Activated naive CD8-positive, alpha-beta T cell treated with anti-CD3 and anti-CD28 coated beads for 36 hours (primary cell): Measurements from ENCODE around the gene TTBK2. TPM values are rescaled to one million over a fixed set of nuclear protein-coding genes. Genes with fewer than 3 reads are reported as not detected.
A peak's percentile ranks its signal among the peaks of the same experiment; 100 is the strongest.

Source experiments
- DNase-seq: peaks from one replicate; pipeline ENCODE4 v3.0.0; 2021
- H3K27ac Mint-ChIP-seq: one replicate; pipeline ENCODE4 v1.8.0; 2022; ENCODE audit warnings: mild to moderate bottlenecking, moderate library complexity, mixed read lengths
- H3K27me3 Mint-ChIP-seq: one replicate; pipeline ENCODE4 v1.8.0; 2022; ENCODE audit warnings: mild to moderate bottlenecking, mixed read lengths
- H3K36me3 Mint-ChIP-seq: one replicate; pipeline ENCODE4 v1.8.0; 2021; ENCODE audit warnings: mild to moderate bottlenecking, mixed read lengths
- H3K4me1 Mint-ChIP-seq: one replicate; pipeline ENCODE4 v1.8.0; 2021; ENCODE audit warnings: mixed read lengths
- H3K4me3 Mint-ChIP-seq: one replicate; pipeline ENCODE4 v1.8.0; 2022; ENCODE audit warnings: mild to moderate bottlenecking, moderate library complexity, mixed read lengths
- H3K9me3 Mint-ChIP-seq: one replicate; pipeline ENCODE4 v1.8.0; 2022; ENCODE audit warnings: mixed read lengths
- total RNA-seq, 2 experiments: library from RNA; stranded (reverse); gene quantifications; one replicate each; pipeline ENCODE4 v1.2.3, GENCODE V29; 2021

TTBK2 gene
- total RNA-seq, 2 experiments from 2014 or later, result 6.9 to 7.9 TPM

DNA sequence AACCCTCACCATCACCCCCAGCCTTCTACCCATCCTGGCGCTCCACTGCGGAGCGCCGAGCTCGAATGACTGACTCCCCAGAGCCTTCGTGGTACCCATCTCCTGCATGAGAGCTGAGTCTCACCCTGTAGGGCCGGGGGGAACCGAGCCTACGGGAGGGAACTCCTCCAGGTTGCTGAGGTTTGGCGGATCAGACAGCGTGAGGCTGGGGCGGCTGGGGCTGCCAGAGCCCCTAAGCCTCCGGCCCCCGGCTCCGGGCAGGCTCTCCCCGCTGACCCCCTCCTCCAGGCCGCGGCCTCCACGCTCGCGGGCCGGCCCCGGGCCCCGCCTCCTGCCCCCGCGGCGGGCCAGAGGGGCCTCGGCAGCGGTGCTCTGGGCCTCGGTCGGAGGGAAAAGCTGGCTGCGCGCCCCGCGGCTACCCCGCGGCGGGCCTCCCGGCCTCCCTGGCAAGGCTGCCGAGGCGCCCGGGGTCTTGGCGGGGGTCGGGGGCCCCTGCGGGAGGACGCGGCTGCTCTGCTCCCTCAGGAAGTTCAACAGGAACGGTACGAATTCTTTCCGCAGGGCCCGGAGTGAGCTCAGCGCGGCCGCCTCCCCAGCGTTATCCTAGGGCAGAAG, 184.3 kb downstream of the TTBK2 start:
- Mint-ChIP-seq H3K27ac (no peak overlapping the region), H3K4me3 (peak overlapping the region; percentile 71)

DNA sequence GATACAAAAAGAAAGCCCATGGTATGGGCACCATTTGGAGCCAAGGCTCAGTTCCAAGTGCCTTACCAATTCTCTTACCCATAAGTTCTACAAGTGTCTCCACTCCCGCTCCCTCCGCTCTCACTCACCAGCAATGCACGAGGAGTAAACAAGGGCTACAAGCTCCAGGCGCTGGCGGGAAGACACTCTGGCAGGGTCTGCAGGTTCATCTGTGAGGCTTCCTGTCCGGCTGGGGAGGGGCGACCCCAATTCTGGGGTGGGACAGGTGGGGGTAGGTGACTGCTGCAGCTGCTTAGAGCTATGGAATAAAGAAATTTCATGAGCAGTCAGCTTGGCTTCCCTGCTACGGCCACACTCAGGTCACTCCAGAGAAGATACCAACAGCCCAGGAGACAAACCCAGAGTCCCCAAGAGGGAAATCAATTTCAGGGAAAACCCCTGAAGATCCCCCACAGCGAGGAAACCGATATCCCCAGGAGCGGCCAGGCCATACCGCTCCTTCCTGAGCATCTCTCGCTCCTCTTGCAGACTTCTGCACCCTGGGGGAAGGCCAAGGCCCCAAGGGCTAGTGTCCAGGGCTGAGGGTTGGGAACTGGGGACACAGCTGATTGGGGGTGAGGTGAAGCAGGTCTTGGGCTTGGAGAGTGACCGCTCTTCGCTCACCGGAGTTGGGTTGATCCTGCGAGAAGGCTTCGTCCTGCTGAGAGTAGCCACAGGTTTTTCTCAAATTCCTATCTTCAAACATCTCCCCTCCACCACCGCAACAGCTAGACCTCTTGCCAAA, 185.0 kb downstream of the TTBK2 start:
- no peak for DNase-seq
- H3K27me3 Mint-ChIP-seq, result no peaks in the 10 kb centered on the region
- H3K4me1 Mint-ChIP-seq, result peaks cover 16% of the 10 kb centered on the region
- H3K9me3 Mint-ChIP-seq, result no peaks in the 10 kb centered on the region
- H3K36me3 Mint-ChIP-seq, result peaks cover 6% of the 10 kb centered on the region
- no peak overlapping the region for H3K27ac Mint-ChIP-seq
- peak overlapping the region; percentile 67 for H3K4me3 Mint-ChIP-seq

More for the DNA sequence above, 184.3 kb downstream of the TTBK2 start:
- Mint-ChIP-seq H3K27me3 (no peaks in the 10 kb centered on the region), H3K36me3 (peaks cover 6% of the 10 kb centered on the region), H3K9me3 (no peaks in the 10 kb centered on the region), H3K4me1 (peaks cover 16% of the 10 kb centered on the region)
- peak; percentile 30 for DNase-seq

DNA sequence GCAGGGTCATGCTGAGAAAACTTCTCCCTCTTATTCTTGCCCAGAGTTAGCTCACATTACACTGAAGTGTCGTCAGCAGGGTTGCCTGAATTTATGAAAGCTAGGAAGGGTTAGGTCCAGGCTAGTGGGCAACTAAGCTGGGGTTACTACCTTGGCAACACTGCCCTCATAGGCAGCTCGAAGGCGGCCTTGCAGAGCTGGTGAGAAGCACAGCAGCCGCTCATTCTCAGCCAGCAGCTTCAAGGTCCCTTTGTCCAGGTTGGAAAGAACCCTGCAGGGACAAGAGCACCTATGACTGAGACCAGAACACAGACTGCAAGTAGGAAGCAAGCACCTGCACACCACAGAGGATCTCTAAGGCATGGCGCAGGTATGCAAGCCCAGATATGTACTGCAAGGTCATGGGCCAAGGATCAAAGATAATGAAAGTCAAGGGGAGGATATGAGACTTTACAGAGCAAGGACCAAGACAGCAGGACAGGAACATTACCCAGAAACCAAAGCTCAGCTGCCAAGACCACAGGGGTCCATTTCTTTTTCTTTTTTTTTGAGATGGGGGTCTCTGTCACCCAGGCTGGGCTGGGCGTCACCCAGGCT, 186.4 kb downstream of the TTBK2 start:
- no peak for DNase-seq
- Mint-ChIP-seq H3K36me3 (peaks cover 6% of the 10 kb centered on the region), H3K27ac (no peak overlapping the region), H3K4me1 (peaks cover 16% of the 10 kb centered on the region), H3K4me3 (no peak overlapping the region), H3K9me3 (no peaks in the 10 kb centered on the region), H3K27me3 (no peaks in the 10 kb centered on the region)

DNA sequence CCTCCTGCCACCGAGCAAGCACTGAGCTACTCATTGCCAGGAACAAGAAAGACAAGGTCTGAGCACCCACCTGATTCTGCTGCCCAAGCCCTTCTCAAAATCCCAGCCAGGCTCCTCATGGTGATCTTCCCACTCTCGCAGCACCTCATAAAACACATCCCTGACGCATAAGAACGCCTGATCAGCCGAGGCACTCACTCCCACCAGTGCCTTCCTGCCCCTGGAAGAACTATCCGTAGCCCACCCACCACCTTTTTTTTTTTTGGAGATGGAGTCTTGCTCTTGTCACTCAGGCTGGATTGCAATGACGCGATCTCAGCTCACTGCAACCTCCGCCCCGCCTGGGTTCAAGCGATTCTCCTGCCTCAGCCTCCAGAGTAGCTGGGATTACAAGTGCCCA, 187.6 kb downstream of the TTBK2 start:
- Mint-ChIP-seq H3K27ac (no peak overlapping the region), H3K4me1 (peaks cover 13% of the 10 kb centered on the region), H3K4me3 (no peak overlapping the region), H3K27me3 (no peaks in the 10 kb centered on the region), H3K9me3 (no peaks in the 10 kb centered on the region), H3K36me3 (peaks cover 6% of the 10 kb centered on the region)
- DNase-seq, result no peak

DNA sequence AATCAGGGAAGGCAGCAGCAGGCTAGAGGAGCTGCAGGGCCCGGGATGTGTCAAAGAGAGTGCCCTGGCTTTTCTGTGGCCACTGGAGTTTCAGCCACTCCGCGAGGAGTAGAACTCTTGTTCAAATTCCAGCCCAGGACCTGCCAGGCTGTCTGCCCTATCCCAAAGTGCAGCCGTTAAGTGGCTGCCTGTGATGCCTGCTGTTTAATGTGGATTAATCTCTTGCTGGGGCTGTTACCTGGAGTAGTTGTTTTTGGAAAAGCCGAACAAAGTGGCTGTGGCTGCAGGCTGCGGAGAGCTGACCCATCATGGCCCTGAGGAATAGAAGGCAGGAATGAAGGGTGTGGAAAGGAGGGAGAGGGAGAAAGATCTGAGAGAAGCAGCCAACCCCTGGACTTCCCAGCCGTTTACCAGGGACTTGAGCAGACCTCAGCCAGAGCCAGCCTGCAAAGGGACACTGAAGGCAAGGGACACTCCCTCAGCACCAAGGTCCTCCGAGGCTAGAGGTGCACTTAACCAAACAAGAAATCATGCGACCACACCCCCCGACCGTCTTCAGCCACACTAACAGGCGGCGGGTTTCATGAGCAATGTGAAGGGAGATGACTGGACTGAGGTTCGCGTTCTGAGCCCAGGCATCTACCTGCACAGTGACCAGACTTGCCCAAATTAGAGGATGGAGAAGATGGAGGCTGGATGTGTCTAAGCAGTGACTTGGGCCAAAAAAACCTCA, 188.3 kb downstream of the TTBK2 start:
- peaks cover 6% of the 10 kb centered on the region for H3K36me3 Mint-ChIP-seq
- no peak for DNase-seq
- no peak overlapping the region for H3K4me3 Mint-ChIP-seq
- no peak overlapping the region for H3K27ac Mint-ChIP-seq
- H3K9me3 Mint-ChIP-seq, result no peaks in the 10 kb centered on the region
- H3K4me1 Mint-ChIP-seq, result peaks cover 8% of the 10 kb centered on the region
- no peaks in the 10 kb centered on the region for H3K27me3 Mint-ChIP-seq

DNA sequence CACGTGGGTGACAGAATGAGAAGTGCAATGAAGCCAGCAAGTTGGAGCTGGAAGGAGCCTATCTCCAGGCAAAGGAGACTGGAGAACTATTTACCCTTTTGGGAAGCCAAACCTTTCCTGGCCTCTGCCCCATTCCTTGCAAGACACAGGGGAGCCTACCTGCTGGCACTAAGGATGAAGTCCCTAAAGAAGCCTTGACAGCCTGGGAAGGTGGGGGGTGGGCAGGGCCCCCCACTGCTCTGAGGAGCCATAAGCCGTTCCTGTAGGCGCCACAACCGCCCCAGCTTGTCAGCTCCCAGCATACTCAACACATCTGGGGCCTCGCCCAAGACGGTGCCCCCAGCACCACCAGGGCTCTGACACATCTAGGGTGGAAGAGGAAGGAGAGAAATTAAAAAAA, 189.1 kb downstream of the TTBK2 start:
- peaks cover 8% of the 10 kb centered on the region for H3K4me1 Mint-ChIP-seq
- peaks cover 6% of the 10 kb centered on the region for H3K36me3 Mint-ChIP-seq
- DNase-seq, result no peak
- H3K27ac Mint-ChIP-seq, result no peak overlapping the region
- no peak overlapping the region for H3K4me3 Mint-ChIP-seq
- H3K27me3 Mint-ChIP-seq, result no peaks in the 10 kb centered on the region
- no peaks in the 10 kb centered on the region for H3K9me3 Mint-ChIP-seq

DNA sequence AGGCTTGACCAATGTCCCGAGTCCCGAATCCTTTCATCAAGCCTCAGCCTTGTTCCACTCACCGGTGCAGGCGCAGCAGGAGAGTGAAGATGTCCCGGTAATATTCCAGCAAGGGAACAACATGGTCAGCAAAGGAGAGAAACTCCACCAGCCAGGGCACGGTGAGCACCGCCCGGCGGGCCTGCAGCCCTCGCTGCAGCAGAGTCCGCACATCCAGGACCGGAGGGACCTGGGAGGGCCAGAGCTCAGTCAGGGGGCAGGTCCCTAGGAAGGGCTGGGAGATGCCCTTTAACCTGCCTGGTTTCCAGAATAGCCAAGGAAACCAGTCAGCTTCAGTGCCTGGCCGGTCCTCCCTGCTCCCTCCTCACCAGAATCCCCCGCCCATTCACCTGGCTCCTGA, 190.0 kb downstream of the TTBK2 start:
- peaks cover 4% of the 10 kb centered on the region for H3K4me1 Mint-ChIP-seq
- DNase-seq, result no peak
- H3K4me3 Mint-ChIP-seq, result no peak overlapping the region
- no peak overlapping the region for H3K27ac Mint-ChIP-seq
- no peaks in the 10 kb centered on the region for H3K27me3 Mint-ChIP-seq
- no peaks in the 10 kb centered on the region for H3K9me3 Mint-ChIP-seq
- peaks cover 7% of the 10 kb centered on the region for H3K36me3 Mint-ChIP-seq

DNA sequence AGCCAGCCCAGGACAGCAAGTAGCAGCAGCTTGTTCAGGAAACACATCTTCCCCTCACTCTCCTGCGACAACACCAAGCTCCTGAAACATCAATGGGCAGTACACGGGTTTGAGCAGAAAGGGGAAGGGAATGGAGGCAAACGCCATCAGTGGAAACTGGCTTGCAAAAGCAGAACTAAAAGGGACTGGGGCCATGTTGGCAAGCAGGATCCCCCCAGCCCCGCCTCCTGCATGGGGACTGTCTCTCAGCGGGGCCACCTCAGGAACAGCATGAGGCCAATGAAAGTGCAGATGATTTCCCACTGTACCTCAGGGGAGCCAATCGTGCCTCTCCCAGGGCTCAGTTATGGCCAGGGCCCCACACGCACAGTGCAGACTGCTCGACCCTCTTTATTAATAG, 190.4 kb downstream of the TTBK2 start:
- no peak for DNase-seq
- H3K4me3 Mint-ChIP-seq, result no peak overlapping the region
- H3K27me3 Mint-ChIP-seq, result no peaks in the 10 kb centered on the region
- H3K27ac Mint-ChIP-seq, result peak overlapping the region; percentile 31
- peaks cover under 1% of the 10 kb centered on the region for H3K4me1 Mint-ChIP-seq
- H3K9me3 Mint-ChIP-seq, result no peaks in the 10 kb centered on the region
- peaks cover 8% of the 10 kb centered on the region for H3K36me3 Mint-ChIP-seq

DNA sequence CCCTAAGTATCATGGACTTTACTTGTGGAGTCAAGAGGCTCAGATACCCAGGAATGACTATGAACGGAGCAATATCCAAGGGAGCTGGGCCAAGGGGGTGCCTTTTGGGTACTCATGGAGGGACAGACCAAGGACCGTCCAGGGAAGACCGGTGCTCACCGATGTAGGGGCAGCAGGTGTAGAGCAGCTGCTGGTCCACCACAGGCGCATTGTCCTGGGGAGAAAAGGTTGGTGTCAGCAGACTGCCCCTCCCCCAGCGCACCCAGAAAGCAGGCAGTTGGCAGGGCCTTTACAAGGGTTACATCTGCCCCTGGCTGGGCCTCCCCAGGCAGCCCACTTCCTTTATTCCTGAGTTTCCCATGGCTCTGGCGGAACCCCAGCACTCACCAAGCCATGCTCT, 191.2 kb downstream of the TTBK2 start:
- H3K36me3 Mint-ChIP-seq, result peaks cover 8% of the 10 kb centered on the region
- DNase-seq, result no peak
- H3K4me3 Mint-ChIP-seq, result no peak overlapping the region
- no peaks in the 10 kb centered on the region for H3K4me1 Mint-ChIP-seq
- no peak overlapping the region for H3K27ac Mint-ChIP-seq
- no peaks in the 10 kb centered on the region for H3K27me3 Mint-ChIP-seq
- H3K9me3 Mint-ChIP-seq, result no peaks in the 10 kb centered on the region

DNA sequence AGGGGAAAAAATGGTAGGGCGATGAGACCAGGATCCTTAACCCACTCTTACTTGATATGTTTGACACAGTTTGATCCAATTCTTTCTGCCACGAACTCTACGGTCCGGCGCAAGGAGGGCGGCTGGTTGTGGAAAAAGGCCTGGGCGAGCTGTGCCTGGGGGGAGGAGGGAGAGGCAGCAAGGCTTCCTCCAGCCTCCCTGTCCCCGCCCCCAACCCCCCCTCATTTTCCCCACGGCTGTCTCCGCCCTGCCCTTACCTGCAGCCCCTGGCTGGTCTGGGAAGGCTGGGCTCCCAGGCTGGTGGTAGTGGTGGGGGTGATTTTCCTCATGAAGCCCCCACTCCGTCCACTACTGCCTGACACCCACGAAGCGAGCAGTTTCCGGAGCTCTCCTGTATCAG, 191.6 kb downstream of the TTBK2 start:
- Mint-ChIP-seq H3K27ac (no peak overlapping the region), H3K4me3 (no peak overlapping the region), H3K36me3 (peaks cover 8% of the 10 kb centered on the region), H3K4me1 (no peaks in the 10 kb centered on the region), H3K27me3 (no peaks in the 10 kb centered on the region), H3K9me3 (no peaks in the 10 kb centered on the region)
- no peak for DNase-seq

DNA sequence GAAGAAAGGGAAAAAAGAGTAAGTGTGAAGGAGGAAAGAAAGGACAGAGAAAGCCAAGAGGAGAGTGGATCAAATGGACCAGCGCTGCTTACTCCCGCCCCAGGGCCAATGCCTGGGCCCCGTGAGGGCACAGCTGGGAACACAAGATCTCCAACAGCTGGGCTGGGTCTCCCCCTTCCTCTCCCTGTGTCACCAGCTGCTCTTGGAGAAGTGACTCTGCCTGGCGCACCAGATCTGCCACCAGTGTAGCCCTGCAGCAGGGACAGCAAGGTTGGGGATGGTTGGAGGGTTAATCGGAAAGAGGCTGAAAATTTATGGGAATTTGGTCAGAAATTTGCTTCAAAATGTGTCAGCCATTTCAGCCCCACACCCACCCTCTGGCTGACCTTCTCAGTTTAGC, 192.0 kb downstream of the TTBK2 start:
- H3K36me3 Mint-ChIP-seq, result peaks cover 8% of the 10 kb centered on the region
- no peaks in the 10 kb centered on the region for H3K4me1 Mint-ChIP-seq
- H3K4me3 Mint-ChIP-seq, result no peak overlapping the region
- no peaks in the 10 kb centered on the region for H3K27me3 Mint-ChIP-seq
- DNase-seq, result no peak
- no peak overlapping the region for H3K27ac Mint-ChIP-seq
- no peaks in the 10 kb centered on the region for H3K9me3 Mint-ChIP-seq

DNA sequence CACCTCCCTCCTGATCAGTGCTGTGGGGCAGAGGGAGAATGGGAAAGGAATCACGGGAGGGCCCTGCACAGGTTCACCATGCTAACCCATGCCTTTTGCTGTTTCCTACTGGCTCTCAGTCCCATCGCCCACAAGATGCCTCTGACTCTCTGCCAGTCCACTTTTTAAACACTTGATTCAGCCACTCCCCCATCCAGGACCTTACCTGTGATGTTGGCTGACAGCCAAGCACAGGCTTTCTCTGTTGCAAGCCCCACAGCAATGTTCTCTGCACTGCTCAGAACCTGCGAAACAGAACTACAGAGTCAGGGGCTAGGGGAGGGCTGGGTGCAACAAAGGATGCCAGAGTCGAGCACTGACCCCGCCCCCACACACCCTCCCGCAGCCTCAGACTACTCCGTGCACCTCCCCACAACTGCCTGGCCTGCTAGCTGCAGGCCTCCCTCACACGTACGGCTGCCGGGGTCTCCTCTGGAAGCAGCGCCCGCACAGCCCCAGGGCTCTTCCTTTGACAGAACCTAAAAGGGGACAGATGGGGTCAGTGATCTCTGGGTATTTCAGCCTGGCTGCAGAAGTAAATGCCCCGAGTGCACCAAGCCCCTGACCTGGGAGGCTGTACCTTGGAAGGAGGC, 192.7 kb downstream of the TTBK2 start:
- H3K4me3 Mint-ChIP-seq, result no peak overlapping the region
- no peaks in the 10 kb centered on the region for H3K9me3 Mint-ChIP-seq
- no peak overlapping the region for H3K27ac Mint-ChIP-seq
- peaks cover 7% of the 10 kb centered on the region for H3K36me3 Mint-ChIP-seq
- no peak for DNase-seq
- no peaks in the 10 kb centered on the region for H3K27me3 Mint-ChIP-seq
- H3K4me1 Mint-ChIP-seq, result no peaks in the 10 kb centered on the region

DNA sequence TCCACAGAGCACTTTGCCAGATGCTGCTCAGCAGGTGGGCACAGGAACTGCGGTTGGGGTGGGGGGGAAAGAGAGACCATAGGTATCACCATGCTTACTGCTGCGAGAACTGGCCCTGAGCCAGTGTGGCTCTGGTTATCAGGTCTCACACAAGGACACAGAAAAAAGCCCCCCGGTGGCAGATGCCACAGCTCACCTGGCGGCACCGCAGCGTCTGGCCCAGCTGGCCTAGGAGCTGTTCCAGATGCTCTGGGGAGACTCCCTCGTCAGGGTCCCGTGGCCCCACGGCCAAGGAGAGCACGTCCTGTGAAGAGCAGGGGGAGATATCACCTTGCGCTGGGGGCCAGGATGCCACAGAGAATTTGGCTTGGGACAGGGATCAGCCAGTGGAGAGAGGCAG, 194.5 kb downstream of the TTBK2 start:
- no peak for DNase-seq
- no peaks in the 10 kb centered on the region for H3K9me3 Mint-ChIP-seq
- peaks cover 3% of the 10 kb centered on the region for H3K36me3 Mint-ChIP-seq
- H3K27me3 Mint-ChIP-seq, result no peaks in the 10 kb centered on the region
- no peak overlapping the region for H3K27ac Mint-ChIP-seq
- no peak overlapping the region for H3K4me3 Mint-ChIP-seq
- H3K4me1 Mint-ChIP-seq, result no peaks in the 10 kb centered on the region

DNA sequence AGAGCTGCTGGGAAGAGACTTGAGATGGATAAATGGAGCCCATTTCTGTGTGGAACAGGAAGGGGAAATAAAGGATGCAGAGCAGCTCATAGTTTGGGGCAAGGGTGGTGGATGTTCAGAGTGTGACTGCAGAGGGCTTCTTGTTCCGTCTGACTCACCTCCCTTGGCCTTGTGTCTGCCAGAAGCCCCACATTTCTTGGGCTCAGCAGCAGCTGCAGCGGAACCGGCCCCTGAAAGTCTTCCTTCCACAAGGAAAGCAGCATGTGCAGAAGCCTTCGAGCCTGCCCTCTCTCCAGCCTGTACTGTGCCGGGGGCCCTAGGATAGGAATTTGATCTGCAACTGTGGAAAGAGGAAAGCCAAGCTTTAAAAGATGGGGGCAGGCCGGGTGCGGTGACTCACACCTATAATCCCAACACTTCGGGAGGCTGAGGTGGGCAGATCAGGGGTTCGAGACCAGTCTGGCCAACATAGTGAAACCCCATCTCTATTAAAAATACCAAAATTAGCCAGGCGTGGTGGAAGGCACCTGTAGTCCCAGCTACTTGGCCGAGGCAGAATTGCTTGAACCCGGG, 195.2 kb downstream of the TTBK2 start:
- Mint-ChIP-seq H3K9me3 (no peaks in the 10 kb centered on the region), H3K4me3 (no peak overlapping the region), H3K27ac (peak overlapping the region; percentile 9), H3K4me1 (no peaks in the 10 kb centered on the region), H3K27me3 (no peaks in the 10 kb centered on the region), H3K36me3 (peaks cover 4% of the 10 kb centered on the region)
- DNase-seq, result no peak
